HCT116 (cell line): ENCODE measurements around the gene MAGEA9. TPM values are rescaled to one million over a fixed set of nuclear protein-coding genes. Genes with fewer than 3 reads are reported as not detected.
"Not testable (repeated sequence)": the region's sequence is repeated elsewhere in the genome, so short reads cannot be mapped to it uniquely, and the experiment has no call there.

Experiments
- ATAC-seq: fragments of 200-7000 bp; cut with Tn5 transposase; 2 replicates; pipeline ENCODE4 v1.9.1; 2020; ENCODE audit warnings: mild to moderate bottlenecking, moderate library complexity
- BruUV-seq: library from RNA; stranded (reverse); fragments of 400-500 nt; replicated peaks from 2 replicates; lab custom pipeline; 2021; lab: Mats Ljungman, UMichigan
- CTCF ChIA-PET: fragments of 300-600 bp; sonication (Branson Sonifier 250); formaldehyde crosslinking; loops from one replicate; lab custom pipeline; 2021; ENCODE audit warnings: antibody characterized with exemption; lab: Charles Lee
- POLR2A ChIA-PET: fragments of 300-600, 350-600 bp; sonication (Branson Sonifier 250); formaldehyde crosslinking; loops from one replicate; lab custom pipeline; 2021; ENCODE audit warnings: antibody characterized with exemption; lab: Charles Lee
- RAD21 ChIA-PET, 2 experiments: fragments of 300-600 bp; sonication (Branson Sonifier 250); formaldehyde crosslinking; loops; one replicate each; lab custom pipeline; 2023; ENCODE audit warnings: low total read pairs in 2 of 2; ENCODE audit not compliant: uncharacterized antibody in 2 of 2, unreplicated experiment in 2 of 2, low non-redundant PET in 1 of 2; lab: Charles Lee
- DNase-seq: peaks from one replicate; pipeline ENCODE4 v3.0.0-alpha.2; 2010; ENCODE audit warnings: low read depth, low spot score
- H2AFZ ChIP-seq: fragments of 200-600 bp; shearing (Covaris generic), sonication (generic); 2 replicates; pipeline ENCODE4 v1.6.1; 2017; ENCODE audit warnings: low read depth, mixed run types, mixed read lengths, antibody characterized with exemption, low read length; ENCODE audit not compliant: poor library complexity, severe bottlenecking
- H3K27ac ChIP-seq: 2 replicates; pipeline ENCODE4 v1.5.1; 2012; ENCODE audit warnings: low read depth, low read length
- H3K27me3 ChIP-seq: fragments of 200-600 bp; sonication (generic); 2 replicates; pipeline ENCODE4 v1.6.1; 2016; ENCODE audit warnings: mixed run types, low read length, mixed read lengths; ENCODE audit not compliant: insufficient read depth
- H3K36me3 ChIP-seq, 2 experiments: fragments of 200-500 bp in 1 of 2; fragments of 200-600 bp in 1 of 2; sonication (Bioruptor generic) in 1 of 2; sonication (generic) in 1 of 2; 2 replicates each; pipeline versions ENCODE4 v1.5.1 to v1.6.1; 2014 to 2016; ENCODE audit warnings: low read length in 2 of 2, inconsistent platforms in 1 of 2, mixed read lengths in 1 of 2, mixed run types in 1 of 2; ENCODE audit not compliant: insufficient read depth in 2 of 2, control insufficient read depth in 1 of 2
- H3K4me1 ChIP-seq, 2 experiments: fragments of 200-600 bp in 1 of 2; sonication (generic) in 1 of 2; 2 replicates each; pipeline versions ENCODE4 v1.5.1 to v1.6.1; 2012 to 2017; ENCODE audit warnings: low read length in 2 of 2, inconsistent platforms in 1 of 2, mild to moderate bottlenecking in 1 of 2, mixed read lengths in 1 of 2, mixed run types in 1 of 2, moderate library complexity in 1 of 2; ENCODE audit not compliant: insufficient read depth in 2 of 2, control insufficient read depth in 1 of 2
- H3K4me2 ChIP-seq: fragments of 200-600 bp; sonication (generic); 2 replicates; pipeline ENCODE4 v1.6.1; 2017; ENCODE audit warnings: mixed run types, low read length, mixed read lengths
- H3K4me3 ChIP-seq, 2 experiments: fragments of 200-600 bp in 1 of 2; sonication (generic) in 1 of 2; replicated peaks in 1 of 2; 2 replicates each; pipeline ENCODE4 v1.5.1; 2011 to 2016; ENCODE audit warnings: low read length in 2 of 2, control low read depth in 1 of 2, low read depth in 1 of 2, mild to moderate bottlenecking in 1 of 2, mixed read lengths in 1 of 2, mixed run types in 1 of 2
- H3K79me2 ChIP-seq: fragments of 200-600 bp; sonication (generic); 2 replicates; pipeline ENCODE4 v1.6.1; 2017; ENCODE audit warnings: mild to moderate bottlenecking, mixed run types, low read length, moderate library complexity, mixed read lengths; ENCODE audit not compliant: insufficient read depth
- H3K9ac ChIP-seq: fragments of 200-600 bp; sonication (generic); 2 replicates; pipeline ENCODE4 v1.6.1; 2016; ENCODE audit warnings: low read length, mixed read lengths
- H3K9me2 ChIP-seq: fragments of 200-600 bp; sonication (generic), shearing (Covaris generic); 2 replicates; pipeline ENCODE4 v1.6.1; 2017; ENCODE audit warnings: mixed run types, mild to moderate bottlenecking, moderate library complexity; ENCODE audit not compliant: insufficient read depth
- H3K9me3 ChIP-seq, 2 experiments: fragments of 200-500 bp in 1 of 2; fragments of 200-600 bp in 1 of 2; sonication (Bioruptor generic) in 1 of 2; sonication (generic) in 1 of 2; 2 replicates each; pipeline ENCODE4 v1.6.1; 2014 to 2017; ENCODE audit warnings: low read length in 2 of 2, mixed read lengths in 2 of 2, inconsistent platforms in 1 of 2, low read depth in 1 of 2, mild to moderate bottlenecking in 1 of 2, mixed run types in 1 of 2, moderate library complexity in 1 of 2; ENCODE audit not compliant: control insufficient read depth in 1 of 2, insufficient read depth in 1 of 2
- H4K20me1 ChIP-seq: fragments of 200-600 bp; sonication (generic), shearing (Covaris generic); 2 replicates; pipeline ENCODE4 v1.6.1; 2017; ENCODE audit warnings: mixed run types, mild to moderate bottlenecking, moderate library complexity; ENCODE audit not compliant: insufficient read depth
- intact Hi-C: fragments of 100-400 bp; cut with micrococcal nuclease; formaldehyde crosslinking; loops from 2 replicates; pipeline ENCODE4 v1.10.0; 2022
- total RNA-seq: library from RNA; stranded (reverse); gene quantifications from one replicate; pipeline ENCODE4 v1.2.1, GENCODE V29; 2021; ENCODE audit not compliant: unreplicated experiment
- TF ChIP-seq, protein P1 (sequence below): IDR thresholded peaks from 2 replicates; pipeline ENCODE4 v1.6.1; 2011; ENCODE audit warnings: mild to moderate bottlenecking, low read length, moderate library complexity; ENCODE audit not compliant: insufficient replicate concordance; ENCODE audit errors: extremely low read depth
- TF ChIP-seq, protein P2 (sequence below), 3 experiments: fragments of 200-600 bp in 1 of 3; sonication (generic) in 1 of 3; IDR thresholded peaks in 2 of 3; conservative IDR thresholded peaks in 1 of 3; 2 replicates each; pipeline ENCODE4 v1.5.1; 2012 to 2017; ENCODE audit warnings: low read depth in 2 of 3, low read length in 2 of 3, antibody characterized with exemption in 1 of 3, borderline replicate concordance in 1 of 3, control low read depth in 1 of 3, mild to moderate bottlenecking in 1 of 3, mixed read lengths in 1 of 3, mixed run types in 1 of 3, moderate library complexity in 1 of 3; ENCODE audit not compliant: insufficient read depth in 1 of 3

The MAGEA9 gene
- total RNA-seq, 1 experiment from 2014 or later = not detected

DNA sequence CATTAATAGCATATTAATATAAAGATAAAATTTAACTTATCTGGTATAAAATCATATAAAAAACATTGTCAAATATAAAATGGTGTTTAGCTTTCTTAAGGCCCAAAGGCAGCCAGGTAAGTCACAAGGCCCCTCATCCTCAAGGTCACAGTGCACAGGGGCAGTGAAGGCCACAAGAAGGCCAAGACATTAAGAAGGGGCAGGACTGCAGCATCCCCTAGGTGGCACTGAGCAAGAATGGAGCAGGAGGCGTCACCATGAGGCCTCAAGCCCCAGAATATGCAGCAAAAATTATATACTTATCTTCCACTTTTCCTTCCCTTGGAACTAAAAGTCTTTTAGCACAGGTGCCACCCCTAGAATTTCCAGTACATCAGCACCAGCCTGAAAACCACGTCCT is 49.7 kb downstream of the MAGEA9 start:
- no peak; the same call in 1 of the 2 replicates for ATAC-seq

DNA sequence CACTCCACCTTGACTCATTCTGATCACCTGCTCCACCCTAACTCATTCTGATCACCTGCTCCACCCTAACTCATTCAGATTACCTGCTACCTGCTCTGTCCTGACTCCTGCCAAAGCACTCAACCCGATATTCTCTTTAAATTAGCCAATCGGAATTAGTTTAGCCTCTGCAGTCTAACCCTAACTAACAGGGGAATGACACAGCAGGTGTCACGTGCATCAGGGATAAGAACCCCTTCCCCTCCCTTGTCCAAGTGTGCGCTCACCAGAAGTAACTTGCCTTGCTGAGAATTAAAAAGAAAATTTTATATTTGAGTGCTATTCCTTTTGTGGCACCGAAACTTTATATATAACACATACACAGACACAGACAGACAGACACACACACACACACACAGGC is 55.0 kb downstream of the MAGEA9 start:
- H3K36me3 ChIP-seq, H3K27ac ChIP-seq, H3K79me2 ChIP-seq, H3K9ac ChIP-seq, ATAC-seq, H3K9me2 ChIP-seq, CTCF ChIA-PET, H3K4me2 ChIP-seq, H3K9me3 ChIP-seq, RAD21 ChIA-PET, POLR2A ChIA-PET, intact Hi-C loops, H3K4me3 ChIP-seq, H4K20me1 ChIP-seq, DNase-seq, BruUV-seq, H2AFZ ChIP-seq, H3K27me3 ChIP-seq, H3K4me1 ChIP-seq: not testable (repeated sequence)

More for the DNA sequence above, 49.7 kb downstream of the MAGEA9 start:
- H3K79me2 ChIP-seq = no peaks in the 10 kb centered on the region
- RAD21 ChIA-PET = no interaction called here
- no peak overlapping the region for H3K4me3 ChIP-seq
- no peaks in the 10 kb centered on the region for H3K9me2 ChIP-seq
- no peaks in the 10 kb centered on the region for H3K36me3 ChIP-seq
- BruUV-seq = no TSS peak
- H3K9me3 ChIP-seq = no peaks in the 10 kb centered on the region
- H3K27ac ChIP-seq = no peak overlapping the region
- H4K20me1 ChIP-seq = no peaks in the 10 kb centered on the region
- no peak overlapping the region for H3K9ac ChIP-seq
- no peaks in the 10 kb centered on the region for H3K4me1 ChIP-seq
- intact Hi-C loops = no loop called here
- POLR2A ChIA-PET = no interaction called here
- DNase-seq = no peak
- no peak overlapping the region for H2AFZ ChIP-seq
- H3K4me2 ChIP-seq = no peak overlapping the region
- no peaks in the 10 kb centered on the region for H3K27me3 ChIP-seq
- TF ChIP-seq, protein P1, sequence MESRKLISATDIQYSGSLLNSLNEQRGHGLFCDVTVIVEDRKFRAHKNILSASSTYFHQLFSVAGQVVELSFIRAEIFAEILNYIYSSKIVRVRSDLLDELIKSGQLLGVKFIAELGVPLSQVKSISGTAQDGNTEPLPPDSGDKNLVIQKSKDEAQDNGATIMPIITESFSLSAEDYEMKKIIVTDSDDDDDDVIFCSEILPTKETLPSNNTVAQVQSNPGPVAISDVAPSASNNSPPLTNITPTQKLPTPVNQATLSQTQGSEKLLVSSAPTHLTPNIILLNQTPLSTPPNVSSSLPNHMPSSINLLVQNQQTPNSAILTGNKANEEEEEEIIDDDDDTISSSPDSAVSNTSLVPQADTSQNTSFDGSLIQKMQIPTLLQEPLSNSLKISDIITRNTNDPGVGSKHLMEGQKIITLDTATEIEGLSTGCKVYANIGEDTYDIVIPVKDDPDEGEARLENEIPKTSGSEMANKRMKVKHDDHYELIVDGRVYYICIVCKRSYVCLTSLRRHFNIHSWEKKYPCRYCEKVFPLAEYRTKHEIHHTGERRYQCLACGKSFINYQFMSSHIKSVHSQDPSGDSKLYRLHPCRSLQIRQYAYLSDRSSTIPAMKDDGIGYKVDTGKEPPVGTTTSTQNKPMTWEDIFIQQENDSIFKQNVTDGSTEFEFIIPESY = no peak
- TF ChIP-seq, protein P2, sequence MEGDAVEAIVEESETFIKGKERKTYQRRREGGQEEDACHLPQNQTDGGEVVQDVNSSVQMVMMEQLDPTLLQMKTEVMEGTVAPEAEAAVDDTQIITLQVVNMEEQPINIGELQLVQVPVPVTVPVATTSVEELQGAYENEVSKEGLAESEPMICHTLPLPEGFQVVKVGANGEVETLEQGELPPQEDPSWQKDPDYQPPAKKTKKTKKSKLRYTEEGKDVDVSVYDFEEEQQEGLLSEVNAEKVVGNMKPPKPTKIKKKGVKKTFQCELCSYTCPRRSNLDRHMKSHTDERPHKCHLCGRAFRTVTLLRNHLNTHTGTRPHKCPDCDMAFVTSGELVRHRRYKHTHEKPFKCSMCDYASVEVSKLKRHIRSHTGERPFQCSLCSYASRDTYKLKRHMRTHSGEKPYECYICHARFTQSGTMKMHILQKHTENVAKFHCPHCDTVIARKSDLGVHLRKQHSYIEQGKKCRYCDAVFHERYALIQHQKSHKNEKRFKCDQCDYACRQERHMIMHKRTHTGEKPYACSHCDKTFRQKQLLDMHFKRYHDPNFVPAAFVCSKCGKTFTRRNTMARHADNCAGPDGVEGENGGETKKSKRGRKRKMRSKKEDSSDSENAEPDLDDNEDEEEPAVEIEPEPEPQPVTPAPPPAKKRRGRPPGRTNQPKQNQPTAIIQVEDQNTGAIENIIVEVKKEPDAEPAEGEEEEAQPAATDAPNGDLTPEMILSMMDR (IDR thresholded peaks at IDR 0.05 in 2 of 3, conservative IDR thresholded peaks at IDR 0.05 in 1 of 3; ENCODE audit: borderline replicate concordance in 1 of 3, insufficient read depth in 1 of 3, low read depth in 2 of 3, low read length in 2 of 3) = peak in 1 of 3 experiments; percentile 11; a peak in 1 of 6 replicates
- TF ChIP-seq, all 23 proteins: peak for 1
- CTCF ChIA-PET = no interaction called here
